ENCODE data around the gene CLDN3.

Gene CLDN3

DNA sequence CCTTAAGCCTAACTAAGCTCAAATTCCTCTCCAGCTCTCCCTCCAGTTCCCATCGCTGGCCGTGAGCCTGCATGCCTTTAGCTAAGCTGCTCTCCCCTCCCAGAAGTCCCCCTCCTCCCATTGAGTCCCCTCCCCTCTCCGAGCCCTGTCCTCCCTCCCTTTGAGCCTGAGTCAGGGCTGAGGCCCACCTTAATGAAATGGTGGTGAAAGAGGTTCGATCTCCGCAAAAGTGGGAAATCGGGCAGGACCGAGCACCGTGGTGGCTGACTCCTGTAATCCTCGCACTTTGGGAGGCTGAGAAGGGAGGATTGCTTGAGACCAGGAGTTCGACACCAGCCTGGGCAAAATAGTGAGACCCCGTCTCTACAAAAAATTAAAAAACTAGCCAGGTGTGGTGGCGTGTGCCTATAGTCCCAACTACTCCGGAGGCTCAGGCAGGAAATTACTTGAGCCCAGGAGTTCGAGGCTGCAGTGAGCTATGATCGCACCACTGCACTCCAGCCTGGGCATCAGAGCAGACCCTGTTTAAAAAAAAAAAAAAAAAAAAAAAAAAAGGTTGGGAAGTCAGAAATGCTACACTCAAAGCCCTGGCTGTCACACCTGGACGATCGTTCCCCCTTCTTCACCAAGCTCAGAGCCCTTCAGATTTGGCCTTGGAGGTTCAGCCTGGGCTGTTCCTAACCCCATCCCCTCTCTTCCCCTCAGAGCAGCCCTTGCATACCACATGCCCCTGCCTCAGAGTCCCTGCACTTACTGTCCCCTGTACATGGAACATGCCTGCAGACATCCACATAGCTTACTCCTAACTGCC lies 995 bp upstream of the CLDN3 start:
- DNase-seq, result no peak

DNA sequence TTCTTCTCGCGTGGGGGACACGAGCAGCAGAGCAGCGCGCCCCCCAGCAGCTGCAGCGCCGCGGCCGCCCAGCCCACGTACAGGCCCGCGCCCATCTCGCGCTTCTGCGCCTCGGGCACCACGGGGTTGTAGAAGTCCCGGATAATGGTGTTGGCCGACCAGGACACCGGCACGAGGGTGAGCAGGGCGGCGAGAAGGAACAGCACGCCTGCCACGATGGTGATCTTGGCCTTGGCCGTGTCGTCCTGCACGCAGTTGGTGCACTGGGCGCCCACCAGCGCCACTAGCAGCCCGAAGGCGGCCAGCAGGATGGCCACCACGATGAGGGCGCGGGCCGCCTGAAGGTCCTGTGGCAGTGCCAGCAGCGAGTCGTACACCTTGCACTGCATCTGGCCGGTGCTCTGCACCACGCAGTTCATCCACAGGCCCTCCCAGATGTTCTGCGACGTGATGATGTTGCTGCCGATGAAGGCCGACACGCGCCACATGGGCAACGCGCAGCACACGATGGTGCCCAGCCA lies 529 bp downstream of the CLDN3 start:
- DNase-seq, result no peak

DNA sequence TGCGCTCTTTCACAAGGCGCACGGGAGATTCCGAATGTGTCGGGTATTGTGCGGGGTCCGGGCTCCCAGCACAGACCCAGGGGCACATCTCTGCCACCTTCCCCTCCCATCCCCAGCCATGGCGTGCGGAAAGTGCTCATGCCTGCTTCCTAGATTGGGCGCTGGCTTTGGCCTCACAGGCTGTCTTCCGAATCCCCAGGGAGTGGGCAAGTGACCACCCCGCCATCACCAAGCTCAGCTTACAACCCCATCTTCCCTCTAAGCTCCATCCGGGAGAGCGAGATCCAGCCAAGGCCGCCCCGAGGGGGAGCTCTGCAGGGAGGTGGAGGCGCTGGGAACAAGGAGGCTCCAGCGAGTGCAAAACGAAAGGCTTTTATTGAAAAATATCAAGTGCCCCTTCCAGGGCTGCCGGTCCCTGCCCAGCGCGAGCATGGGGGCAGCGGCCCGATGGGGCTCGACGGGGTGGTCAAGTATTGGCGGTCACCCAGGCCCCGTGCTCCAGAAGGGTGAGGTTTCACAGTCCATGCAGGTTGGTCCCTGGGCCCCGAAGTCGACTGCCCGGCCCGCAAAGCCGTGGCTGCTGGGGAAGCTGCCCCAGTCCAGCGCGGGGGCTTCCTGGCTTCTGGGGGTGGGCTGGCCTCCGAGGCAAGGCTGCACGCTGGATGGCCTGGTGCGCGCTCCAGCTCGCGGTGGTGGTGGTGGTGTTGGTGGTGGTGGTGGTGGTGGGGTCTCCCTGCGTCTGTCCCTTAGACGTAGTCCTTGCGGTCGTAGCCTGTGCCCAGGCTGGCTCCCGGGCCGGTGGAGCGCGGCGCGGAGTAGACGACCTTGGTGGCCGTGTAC lies 1.2 kb downstream of the CLDN3 start:
- no peak for DNase-seq

DNA sequence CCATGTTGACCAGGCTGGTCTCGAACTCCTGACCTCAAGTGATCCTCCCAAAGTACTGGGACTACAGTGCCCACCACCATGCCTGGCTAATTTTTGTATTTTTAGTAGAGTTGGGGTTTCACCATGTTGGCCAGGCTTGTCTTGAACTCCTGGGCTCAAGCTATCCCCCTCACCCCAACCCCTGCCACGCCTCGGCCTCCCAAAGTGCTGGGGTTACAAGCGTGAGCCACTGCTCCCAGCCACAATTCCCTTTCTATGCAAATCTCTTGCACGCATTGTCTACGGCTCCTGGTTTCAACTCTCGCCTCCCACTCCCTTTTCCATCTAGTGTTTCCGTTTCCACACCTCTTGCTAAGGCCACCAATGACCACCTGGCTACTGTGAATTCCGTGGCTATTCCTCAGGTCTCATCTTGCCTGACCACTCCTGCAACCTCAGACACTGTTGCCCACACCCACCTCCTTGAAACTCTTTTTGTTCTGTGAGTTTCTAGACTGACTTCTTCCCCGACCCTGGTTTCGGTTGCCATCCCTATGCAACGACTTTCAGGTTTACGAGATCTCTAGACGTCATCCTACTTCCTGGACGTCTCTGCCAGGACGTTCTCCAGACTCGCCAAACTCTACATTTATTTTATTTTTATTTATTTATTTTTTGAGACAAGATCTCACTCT lies 3.4 kb downstream of the CLDN3 start:
- DNase-seq, result no peak

DNA sequence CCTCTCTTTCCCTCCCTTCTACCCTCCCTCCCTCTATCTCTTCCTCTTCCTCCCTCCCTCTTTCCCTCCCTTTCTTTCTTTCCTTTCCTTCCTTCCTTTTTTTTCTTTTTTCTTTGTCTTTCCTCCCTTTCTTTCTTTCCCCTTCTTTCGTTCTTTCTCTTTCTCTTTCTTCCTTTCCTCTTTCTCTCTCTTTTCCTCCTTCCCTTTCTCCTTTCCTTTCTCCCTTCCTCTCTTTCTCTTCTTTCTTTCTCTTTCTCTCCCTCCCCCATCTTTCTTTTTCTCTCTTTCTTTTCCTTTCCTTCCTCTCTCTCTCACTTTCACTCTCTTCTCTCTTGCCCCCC lies 7.4 kb downstream of the CLDN3 start:
- no peak for DNase-seq

DNA sequence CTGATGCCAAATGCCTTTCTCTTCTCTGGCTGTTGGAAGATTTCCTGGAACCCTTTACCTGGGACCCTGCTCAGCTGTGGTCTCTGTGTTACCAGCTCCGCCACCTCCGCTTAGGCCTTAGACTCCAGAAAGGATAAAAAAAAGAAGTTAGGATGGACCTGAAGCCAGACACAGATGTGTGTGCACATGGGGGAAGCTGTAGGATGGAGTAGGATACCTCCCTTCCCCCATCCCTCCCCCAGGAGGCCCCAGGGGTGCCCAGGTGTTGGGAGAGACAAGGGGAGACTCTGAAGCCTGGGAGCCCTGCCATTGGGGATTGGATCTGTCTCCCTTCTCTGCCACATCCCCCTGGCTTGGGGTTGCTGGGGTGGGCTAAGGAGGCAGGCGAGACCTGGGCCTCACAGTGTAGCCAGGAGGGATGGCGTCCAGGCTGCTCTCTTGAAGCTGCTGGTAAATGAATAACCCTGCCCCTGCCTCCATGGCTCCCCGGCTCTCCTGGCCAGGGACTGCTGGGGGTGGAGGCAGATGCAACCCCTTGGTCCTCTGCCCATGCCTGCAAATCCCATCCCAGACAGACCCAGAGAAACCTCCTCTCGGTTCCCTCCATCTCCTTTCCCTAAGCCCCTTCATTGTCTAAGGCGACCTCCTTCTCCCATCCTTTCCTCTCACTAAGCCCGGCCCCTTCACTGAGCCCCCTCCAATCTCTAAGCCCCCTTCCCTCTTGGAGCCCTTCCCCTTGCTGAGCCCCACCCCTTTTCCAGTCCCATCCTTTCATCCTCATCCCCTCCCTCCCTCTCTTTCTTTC lies 8.0 kb downstream of the CLDN3 start:
- DNase-seq, result no peak

DNA sequence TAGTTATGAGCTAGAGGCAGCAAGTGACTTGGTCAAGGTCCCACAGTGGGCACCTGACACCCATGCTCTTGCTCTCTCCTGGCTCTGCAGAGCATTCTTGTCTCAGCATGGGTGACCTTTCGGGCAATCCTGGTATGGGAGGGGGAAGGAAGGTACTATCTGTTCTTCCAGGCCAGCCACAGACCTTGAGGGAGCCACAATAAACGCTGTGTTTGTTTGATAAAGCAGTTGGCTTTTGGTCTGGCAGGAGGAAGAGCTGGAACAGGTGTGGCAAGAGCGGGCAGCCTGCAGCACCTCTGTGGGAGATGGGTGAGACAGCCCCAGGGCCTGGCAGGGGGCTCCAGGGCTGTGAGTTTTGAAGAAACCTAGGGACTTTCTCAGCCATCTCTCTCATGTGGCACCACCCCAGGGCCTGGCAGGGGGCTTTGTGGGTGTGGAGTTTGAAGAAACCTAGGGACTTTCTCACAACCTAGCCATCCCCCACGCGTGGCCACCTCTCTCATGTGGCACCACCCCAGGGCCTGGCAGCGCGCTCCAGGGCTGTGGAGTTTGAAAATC lies 11.4 kb downstream of the CLDN3 start:
- no peak for DNase-seq

DNA sequence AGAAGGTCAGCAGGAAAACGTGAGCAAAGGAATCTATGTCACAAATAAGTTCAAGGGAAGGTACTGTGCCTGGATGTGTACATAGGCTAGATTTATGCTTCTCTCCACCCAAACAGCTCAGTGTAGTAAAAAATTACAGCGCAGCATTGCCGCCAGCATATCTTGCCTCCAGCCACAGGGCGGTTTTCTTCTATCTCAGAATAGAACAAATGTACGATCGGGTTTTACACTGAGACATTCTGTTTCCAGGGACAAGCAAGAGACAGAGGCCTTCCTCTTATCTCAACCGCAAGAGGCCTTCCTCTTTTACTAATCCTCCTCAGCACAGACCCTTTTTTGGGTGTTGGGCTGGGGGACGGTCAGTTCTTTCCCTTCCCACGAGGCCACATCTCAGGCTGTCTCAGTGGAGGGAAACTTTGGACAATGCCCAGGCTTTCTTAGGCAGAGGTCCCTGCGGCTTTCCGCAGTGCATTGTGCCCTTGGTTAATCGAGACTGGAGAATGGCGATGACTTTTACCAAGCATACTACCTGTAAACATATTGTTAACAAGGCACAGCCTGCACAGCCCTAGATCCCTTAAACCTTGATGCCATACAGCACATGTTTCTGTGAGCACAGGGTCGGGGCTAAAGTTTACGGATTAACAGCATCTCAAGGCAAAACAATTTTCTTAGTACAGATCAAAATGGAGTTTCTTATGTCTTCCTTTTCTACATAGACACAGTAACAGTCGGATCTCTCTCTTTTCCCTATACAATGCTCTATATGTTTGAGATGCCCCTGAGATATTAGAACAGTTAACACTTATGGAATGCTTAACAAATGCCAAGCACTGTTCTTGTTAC lies 19.9 kb downstream of the CLDN3 start:
- DNase-seq, result no peak

DNA sequence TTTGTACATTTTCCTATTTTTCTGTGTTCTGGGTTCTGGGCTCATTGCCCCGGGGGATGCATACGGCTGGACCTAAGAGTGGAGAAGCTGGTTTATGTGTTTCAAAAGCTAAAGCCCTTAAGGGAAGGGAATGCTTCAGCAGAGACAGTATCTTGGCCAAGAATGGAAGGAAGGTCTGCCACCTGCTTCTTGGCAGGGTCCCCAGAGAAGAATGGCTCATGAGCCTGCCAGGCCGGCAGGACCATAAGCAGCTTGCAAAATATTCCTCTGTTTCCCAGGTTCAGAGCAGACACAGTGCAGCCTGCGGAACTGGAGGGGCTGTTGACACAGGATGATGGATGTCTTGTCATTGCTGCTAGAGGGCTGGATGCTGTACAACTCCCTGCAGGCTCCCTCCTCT lies 23.7 kb downstream of the CLDN3 start:
- DNase-seq, result no peak

DNA sequence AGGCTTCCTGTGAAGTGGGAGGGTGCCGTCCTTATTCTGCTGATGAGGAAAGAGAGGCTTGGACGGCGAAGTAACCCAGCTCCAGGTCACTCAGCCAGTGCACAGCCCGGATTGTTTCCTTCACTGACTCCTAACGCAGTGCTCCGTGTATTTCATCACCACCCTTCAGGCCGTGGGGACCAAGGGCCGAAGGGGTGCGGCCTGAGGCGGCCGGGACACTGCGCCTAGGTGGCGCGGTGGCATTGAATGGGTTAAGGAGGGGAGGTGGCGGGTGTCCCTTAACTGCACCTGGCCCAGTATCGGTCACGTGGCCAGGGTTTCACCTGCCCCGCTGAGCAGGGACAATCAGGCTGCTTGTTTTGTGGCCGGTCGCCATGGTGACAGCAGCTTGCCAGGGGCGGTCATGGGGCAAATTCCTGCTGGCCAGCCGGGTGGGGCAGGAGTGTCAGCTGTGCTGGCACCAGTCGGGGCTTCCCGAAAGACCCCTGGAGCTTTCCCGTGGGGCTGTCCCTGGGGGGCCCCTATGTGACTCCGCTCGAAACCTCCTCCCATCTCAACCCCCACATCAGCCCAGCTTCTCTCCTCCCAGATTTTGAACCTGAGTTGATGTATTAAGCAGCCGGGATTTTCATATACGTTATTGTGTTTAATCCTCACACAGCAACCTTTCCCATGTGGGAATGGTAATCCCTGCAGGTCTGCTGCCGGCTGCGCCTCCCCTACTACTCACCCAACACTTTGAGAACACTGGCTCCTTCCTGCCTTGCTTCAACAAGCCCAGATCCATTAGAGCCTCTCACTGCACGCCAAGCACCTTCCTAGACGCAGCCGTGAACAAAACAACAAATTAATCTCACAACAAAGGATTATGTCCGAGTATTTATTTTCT lies 27.1 kb downstream of the CLDN3 start:
- no peak for DNase-seq

DNA sequence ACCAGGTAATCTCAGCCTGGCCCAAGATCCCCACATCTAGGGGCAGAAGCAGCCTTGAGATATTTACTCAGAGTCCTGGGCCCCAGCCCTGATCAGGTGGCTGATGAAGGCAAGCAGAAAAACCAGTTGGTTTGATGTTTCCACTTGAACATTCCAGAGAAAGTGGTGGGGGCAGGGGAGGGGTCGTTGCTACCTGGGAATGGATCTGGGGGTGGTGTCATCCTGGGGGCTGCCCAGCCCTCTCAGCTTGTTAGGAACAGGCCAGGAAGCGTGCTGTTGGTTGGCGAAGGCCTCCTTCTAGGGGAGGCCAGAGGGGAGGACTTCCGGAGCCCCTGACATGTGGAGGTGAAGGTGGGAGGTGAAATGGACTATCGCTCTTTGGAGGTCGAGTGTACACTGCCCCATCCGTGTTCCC lies 27.7 kb downstream of the CLDN3 start:
- DNase-seq, result no peak

DNA sequence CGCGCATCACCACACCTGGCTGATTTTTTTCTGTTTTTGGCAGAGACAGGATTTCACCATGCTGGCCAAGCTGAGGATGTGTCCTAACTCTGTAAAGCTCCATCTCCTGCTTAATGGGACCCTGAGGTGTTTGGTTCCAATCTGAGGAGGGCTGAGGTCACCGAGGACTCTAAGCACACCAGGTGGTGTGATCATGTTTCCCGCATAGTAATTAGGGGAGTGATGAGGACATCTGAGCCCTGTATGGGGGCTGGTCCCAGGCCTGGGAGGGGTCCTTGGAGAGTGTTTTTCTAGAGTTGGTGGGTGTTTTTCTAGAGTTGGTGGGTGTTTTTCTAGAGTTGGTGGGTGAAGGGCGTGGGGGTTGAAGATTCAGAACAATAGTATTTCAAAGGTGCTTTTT lies 28.5 kb downstream of the CLDN3 start:
- DNase-seq, result no peak

DNA sequence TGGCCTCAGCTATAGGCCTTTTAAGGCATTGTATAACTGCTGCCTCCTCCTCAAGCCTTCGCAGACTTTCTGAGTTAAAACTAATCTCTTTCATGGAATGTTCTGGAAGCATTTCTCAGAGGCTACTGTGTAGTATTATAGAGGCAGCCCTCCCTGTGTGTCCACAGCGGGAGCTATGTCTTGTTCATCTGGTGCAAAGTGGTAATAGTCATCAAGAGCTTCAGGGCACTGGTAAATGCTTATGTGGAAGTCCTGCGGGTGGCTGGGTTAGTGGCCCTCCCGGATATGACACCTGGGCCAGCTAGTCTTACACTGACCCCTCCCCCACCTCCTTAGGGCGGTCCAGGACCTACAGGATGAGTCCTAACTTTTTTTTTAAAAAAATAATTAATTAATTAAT lies 29.3 kb downstream of the CLDN3 start:
- no peak for DNase-seq

DNA sequence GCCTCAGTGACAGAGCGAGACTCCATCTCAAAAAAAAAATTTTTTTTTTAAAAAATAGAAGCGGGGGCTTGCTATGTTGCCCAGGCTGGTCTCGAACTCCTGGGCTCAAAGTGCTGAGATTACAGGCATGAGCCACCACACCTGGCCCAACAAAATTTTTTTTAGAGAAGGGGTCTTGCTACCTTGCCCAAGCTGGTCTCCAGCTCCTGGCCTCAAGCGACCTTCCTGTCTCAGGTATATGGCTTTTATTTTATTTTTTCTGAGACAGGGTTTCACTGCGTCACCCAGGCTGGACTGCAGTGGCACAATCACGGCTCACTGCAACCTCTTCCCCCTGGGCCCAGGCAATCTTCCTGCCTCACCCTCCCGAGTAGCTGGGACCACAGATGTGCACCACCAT lies 29.9 kb downstream of the CLDN3 start:
- no peak for DNase-seq

DNA sequence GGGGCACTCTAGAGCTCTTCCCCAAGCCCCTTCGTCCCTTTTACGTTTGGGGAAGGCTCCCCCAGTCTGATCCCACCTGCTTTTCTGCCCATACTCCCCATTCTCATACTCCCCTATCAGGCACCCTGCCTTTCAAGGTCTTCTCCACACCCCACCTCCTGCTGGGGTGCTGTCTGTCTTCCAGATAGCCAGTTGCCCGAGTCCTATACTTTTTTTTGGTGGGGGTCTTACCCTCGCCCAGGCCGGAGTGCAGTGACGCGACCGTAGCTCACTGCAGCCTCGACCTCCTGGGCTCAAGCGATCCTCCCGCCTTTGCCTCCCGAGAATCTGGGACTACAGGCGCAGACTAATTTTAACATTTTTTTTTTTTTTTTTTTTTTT lies 30.7 kb downstream of the CLDN3 start:
- no peak for DNase-seq

DNA sequence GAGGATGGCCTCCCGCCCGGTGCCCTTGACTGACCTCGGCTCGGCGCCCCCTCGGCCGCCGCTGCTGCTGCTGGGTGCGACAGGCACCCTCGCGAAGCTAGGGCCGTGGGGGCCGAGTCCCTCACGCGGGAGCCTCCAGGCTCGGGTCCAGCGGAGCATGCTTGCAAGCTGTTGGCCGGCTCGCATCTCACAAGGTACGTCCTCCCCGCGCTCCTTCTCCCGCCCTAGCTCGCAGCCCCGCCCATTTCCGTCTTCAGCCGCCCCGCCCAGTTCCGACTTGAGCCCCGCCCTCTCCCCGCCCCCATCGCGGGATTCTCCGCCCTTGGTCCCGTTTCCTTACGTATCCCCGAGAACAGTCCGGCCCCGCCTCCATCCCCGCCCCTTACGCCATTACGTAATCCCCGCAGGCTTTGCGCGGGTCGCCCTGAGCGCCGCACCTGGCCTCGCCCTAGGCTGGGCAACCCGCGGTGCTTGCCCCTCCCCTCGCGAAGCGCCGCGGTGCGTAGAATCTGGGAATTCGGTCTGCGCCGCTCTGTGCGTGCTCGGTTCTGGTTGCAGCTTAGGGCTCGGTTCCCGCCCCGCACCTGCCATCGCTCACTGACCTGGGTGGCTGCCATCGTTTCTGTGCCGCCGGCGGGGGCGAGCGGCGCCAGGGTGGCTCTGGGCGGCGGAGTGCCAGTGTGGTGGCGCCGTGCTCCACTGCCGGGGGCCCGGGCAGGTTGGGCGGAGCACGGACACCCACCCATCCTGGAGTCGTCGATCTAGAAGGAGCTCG lies 31.3 kb downstream of the CLDN3 start, which contains the start of gene ABHD11:
ABHD11 (minus strand) TSS at position 191 of the 775 bp plus-strand sequence; CDS start at position 159, 32 bp downstream.
- DNase-seq, result peak; percentile 94 to 99 (median 97)

DNA sequence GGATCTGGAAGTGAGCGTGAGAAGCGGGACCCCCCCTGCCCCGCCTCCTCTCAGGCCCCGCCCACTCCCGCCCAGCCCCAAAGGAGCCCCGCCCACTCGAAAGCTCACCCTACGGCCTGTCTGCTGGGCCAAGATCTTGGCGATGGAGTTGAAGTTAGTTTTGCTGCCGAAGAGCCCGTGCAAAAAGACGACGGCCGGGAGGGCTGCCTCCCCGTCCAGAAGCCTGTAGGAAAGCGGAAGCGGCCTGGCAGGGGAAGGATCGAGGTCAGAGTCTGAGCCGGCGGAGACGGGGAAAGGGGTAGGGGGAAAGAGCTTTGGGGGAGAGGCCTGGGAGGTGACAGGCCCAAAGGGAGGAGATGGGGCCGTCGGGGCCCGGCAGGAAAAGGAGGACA lies 31.9 kb downstream of the CLDN3 start:
- DNase-seq, result peak in 4 of 5 experiments; percentile 33 to 65 (median 59)

DNA sequence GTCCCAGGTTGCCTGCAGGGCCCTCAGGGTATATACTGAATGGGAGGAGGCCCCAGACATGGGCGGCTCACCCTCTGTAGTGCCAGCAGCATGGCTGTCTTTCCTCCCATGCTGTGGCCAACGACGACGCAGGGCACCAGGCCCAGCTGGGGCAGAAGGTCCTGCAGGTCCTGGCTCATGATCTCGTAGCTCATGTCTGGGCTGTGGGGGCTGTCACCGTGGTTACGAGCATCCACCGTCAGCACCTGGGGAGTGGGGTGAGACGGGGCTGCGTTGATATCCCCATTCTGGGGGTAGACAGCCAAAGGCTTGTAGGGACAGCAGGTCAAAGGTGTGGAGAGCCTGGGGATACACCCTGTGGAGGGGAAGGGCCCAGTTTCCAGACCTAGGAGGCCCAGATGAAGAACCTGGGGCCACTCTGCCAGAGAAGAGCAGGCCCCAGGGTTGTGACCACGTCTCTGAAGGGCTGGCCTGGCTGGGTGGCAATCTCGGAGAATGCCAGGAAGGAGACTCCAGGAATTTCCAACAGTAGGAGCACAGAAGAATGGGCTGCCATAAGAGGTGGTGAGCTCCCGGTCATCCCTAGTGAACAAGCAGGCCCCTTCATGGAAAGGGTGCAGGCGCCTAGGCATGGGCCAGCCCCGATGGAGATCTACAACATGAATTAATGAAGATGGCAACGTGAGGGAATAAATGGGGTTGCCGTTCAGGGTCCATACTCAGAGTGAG lies 32.4 kb downstream of the CLDN3 start:
- no peak for DNase-seq

Measured in T-helper 2 cell (primary cell).